Measurements from ENCODE around the gene CCL23.

The CCL23 gene, protein sequence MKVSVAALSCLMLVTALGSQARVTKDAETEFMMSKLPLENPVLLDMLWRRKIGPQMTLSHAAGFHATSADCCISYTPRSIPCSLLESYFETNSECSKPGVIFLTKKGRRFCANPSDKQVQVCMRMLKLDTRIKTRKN

DNA sequence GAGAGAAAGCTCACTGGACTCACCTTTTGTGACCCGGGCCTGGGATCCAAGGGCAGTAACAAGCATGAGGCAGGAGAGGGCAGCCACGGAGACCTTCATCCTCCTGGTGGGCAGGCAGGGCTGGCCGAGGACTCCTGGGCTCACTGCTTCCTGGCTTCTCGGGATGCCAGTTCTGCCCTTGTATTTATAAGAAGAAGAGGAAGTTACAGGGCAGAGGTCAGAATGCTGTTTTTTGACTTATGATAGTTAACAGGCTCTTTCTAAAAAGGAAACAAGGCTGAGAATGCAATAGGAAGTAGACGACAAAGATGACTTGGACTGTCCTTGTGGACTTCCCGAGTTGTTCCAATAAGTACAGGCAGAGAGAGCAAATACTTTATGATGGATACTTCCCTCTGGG, at the start of gene CCL23:
Gene CCL23, minus strand, starts transcription at position 174 of the 400 bp plus-strand sequence. Its CDS starts 75 bp downstream, at position 99.
- DNase-seq (ENCODE audit: low read depth, low spot score), result no peak
- no peaks in the 10 kb centered on the region for H3K27me3 ChIP-seq (ENCODE audit: control insufficient read depth, insufficient read depth, low read length)
- WGBS (ENCODE audit: insufficient coverage, insufficient read length), result no CpG with 5 or more reads among the region's 6 CpGs
- no peaks in the 10 kb centered on the region for H3K36me3 ChIP-seq (ENCODE audit: control insufficient read depth, insufficient read depth, low read length)
- H3K4me3 ChIP-seq (ENCODE audit: low read length), result no peak within 1 kb of the TSS
- H3K9me3 ChIP-seq (ENCODE audit: control insufficient read depth, insufficient read depth, low read length), result no peaks in the 10 kb centered on the region
- H3K4me1 ChIP-seq (ENCODE audit: control insufficient read depth, insufficient read depth, low read length), result no peaks in the 10 kb centered on the region
- H3K27ac ChIP-seq (ENCODE audit: low read length), result no peak within 1 kb of the TSS

DNA sequence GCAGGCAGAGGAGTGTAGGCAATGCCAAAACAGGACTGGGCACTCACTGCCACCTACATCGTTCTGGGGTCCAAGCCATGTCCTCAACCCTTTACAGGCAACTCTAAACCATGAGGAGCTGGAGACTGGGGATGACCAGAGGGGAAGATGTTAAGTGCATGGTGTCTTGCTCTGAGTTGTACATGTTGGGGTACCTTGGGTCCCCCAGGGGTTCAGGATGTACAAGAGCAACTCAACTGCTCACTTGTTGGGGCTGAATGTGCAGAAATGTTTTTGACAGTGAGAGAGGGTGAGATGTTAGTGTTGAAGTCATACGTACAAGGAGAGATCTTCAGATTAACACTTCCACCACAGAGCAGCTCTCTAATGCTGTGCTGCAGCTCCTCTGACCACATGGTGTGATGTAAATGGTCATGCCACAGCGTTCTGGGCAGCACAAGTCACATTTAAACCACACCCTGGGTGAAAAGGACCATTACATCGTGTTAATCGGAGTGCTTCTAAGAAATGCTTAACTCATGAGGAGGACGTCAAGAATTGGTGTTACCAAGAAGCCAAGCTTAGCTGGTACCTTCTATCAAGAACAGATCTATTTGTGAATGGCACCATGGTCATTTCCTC, 48.7 kb upstream of the CCL23 start:
- no peaks in the 10 kb centered on the region; the same call in 1 of the 2 replicates for H3K4me1 ChIP-seq (ENCODE audit: control insufficient read depth, insufficient read depth, low read length)
- no peak overlapping the region for H3K27ac ChIP-seq (ENCODE audit: low read length)
- H3K27me3 ChIP-seq (ENCODE audit: control insufficient read depth, insufficient read depth, low read length), result no peaks in the 10 kb centered on the region
- H3K36me3 ChIP-seq (ENCODE audit: control insufficient read depth, insufficient read depth, low read length), result no peaks in the 10 kb centered on the region
- H3K4me3 ChIP-seq (ENCODE audit: low read length), result no peak overlapping the region
- no peak for DNase-seq (ENCODE audit: low read depth, low spot score)
- no CpG with 5 or more reads among the region's 6 CpGs for WGBS (ENCODE audit: insufficient coverage, insufficient read length)
- no peaks in the 10 kb centered on the region for H3K9me3 ChIP-seq (ENCODE audit: control insufficient read depth, insufficient read depth, low read length)

DNA sequence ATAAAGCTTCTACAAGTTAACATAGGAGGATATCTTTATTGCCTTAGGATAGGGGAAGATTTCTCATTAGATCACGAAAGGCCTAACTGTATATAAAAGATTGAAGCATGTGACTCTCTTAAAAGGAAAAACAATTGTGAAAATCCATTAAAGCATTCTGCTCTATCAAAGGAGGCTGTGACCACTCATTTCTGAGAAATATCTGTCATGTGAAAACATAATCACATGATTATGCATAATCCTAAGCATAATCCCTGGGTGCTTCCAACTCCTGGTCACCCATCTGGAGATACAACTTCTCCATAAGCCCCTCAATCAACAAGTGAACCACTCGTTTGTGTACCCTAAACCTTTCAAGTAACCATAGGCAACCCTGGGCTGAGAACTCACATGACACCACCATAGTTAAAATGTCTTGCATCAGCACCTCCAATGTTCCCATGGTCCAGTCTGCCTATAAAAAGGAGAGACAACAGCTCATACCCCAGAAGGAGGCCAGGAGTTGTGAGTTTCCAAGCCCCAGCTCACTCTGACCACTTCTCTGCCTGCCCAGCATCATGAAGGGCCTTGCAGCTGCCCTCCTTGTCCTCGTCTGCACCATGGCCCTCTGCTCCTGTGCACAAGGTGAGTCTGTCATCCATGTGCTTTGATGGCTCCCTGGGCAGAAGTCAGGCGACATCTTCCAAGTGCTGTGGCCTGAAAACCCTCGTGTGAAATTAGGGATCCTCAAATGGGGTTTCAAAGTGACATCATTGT, 46.2 kb upstream of the CCL23 start, which contains the start of gene CCL18:
Gene CCL18, plus strand, starts transcription at position 487 of the 756 bp plus-strand sequence. Its CDS starts 71 bp downstream, at position 558.
- Histone ChIP-seq H3K27me3 (ENCODE audit: control insufficient read depth, insufficient read depth, low read length) (no peaks in the 10 kb centered on the region), H3K27ac (ENCODE audit: low read length) (no peak within 1 kb of the TSS), H3K9me3 (ENCODE audit: control insufficient read depth, insufficient read depth, low read length) (no peaks in the 10 kb centered on the region), H3K4me1 (ENCODE audit: control insufficient read depth, insufficient read depth, low read length) (no peaks in the 10 kb centered on the region; the same call in 1 of the 2 replicates), H3K4me3 (ENCODE audit: low read length) (no peak within 1 kb of the TSS; the same call in 1 of the 2 replicates), H3K36me3 (ENCODE audit: control insufficient read depth, insufficient read depth, low read length) (no peaks in the 10 kb centered on the region)
- no peak for DNase-seq (ENCODE audit: low read depth, low spot score)
- WGBS (ENCODE audit: insufficient coverage, insufficient read length), result no CpG with 5 or more reads among the region's 5 CpGs

DNA sequence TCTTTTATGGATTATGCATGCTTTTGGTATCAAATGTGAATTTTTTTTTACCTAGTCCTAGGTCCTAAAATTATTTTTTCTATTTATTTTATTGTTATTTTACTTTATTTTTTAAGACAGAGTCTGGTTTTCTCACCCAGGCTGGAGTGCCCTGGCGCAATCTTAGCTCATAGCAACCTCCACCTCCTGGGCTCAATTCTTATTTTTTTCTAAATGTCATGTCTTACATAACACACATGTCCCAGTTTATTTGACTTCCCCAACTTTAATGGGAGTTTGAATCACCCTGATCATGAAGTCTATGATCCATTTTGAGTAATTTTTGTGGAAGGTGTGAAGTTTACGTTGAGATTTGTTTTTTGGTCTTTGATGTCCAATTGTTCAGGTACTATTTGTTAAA, 43.0 kb upstream of the CCL23 start:
- Histone ChIP-seq H3K9me3 (ENCODE audit: control insufficient read depth, insufficient read depth, low read length) (no peaks in the 10 kb centered on the region), H3K4me1 (ENCODE audit: control insufficient read depth, insufficient read depth, low read length) (no peaks in the 10 kb centered on the region), H3K4me3 (ENCODE audit: low read length) (no peak overlapping the region), H3K27ac (ENCODE audit: low read length) (no peak overlapping the region), H3K27me3 (ENCODE audit: control insufficient read depth, insufficient read depth, low read length) (no peaks in the 10 kb centered on the region), H3K36me3 (ENCODE audit: control insufficient read depth, insufficient read depth, low read length) (no peaks in the 10 kb centered on the region)
- DNase-seq (ENCODE audit: low read depth, low spot score), result no peak
- 100% methylated on average over 1 of the region's 2 CpGs for WGBS (ENCODE audit: insufficient coverage, insufficient read length)

DNA sequence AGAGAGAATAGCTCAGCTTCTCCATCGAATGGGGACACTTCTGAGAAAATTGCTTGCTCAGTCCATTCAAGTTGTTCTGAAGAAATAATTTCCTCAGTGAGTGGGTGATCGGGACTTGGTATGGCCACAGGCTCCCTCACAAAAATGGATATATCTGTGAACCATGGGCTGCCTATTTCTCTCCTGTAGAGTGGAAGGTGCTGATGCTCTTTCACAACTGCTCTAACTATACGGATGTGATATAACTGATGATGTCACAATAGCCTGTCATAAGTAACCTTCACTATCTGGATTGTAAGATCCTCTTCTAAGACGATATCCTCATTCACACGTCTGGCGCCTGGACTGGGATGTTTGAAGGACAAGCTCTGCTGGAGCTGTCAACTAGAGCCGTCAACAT, 41.6 kb upstream of the CCL23 start:
- no peak for DNase-seq (ENCODE audit: low read depth, low spot score)
- Histone ChIP-seq H3K4me1 (ENCODE audit: control insufficient read depth, insufficient read depth, low read length) (no peaks in the 10 kb centered on the region), H3K36me3 (ENCODE audit: control insufficient read depth, insufficient read depth, low read length) (no peaks in the 10 kb centered on the region), H3K27ac (ENCODE audit: low read length) (no peak overlapping the region), H3K27me3 (ENCODE audit: control insufficient read depth, insufficient read depth, low read length) (no peaks in the 10 kb centered on the region), H3K4me3 (ENCODE audit: low read length) (no peak overlapping the region), H3K9me3 (ENCODE audit: control insufficient read depth, insufficient read depth, low read length) (no peaks in the 10 kb centered on the region)
- WGBS (ENCODE audit: insufficient coverage, insufficient read length), result no CpG with 5 or more reads among the region's 7 CpGs

DNA sequence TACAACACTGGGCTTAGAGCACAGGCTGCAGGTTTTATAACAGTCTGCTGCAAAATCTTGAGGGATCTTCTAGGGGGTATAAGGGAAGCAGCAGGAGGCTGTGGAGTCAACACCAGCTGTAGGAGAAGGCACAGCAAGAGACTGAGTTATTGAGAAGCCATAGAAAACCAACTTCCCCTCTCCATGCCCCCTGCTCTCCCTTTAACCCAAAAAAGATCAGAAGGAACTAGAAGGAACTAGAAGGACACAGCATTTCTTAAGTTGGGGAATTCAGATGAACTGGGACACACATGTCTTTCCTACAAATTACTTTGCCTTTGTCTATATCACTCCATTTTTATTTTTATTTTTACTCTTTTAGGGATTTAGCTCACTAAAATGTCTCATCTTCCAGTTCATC, 40.1 kb upstream of the CCL23 start:
- DNase-seq (ENCODE audit: low read depth, low spot score), result no peak
- Histone ChIP-seq H3K27me3 (ENCODE audit: control insufficient read depth, insufficient read depth, low read length) (no peaks in the 10 kb centered on the region), H3K36me3 (ENCODE audit: control insufficient read depth, insufficient read depth, low read length) (no peaks in the 10 kb centered on the region), H3K4me1 (ENCODE audit: control insufficient read depth, insufficient read depth, low read length) (no peaks in the 10 kb centered on the region), H3K4me3 (ENCODE audit: low read length) (no peak overlapping the region), H3K27ac (ENCODE audit: low read length) (no peak overlapping the region), H3K9me3 (ENCODE audit: control insufficient read depth, insufficient read depth, low read length) (no peaks in the 10 kb centered on the region)

DNA sequence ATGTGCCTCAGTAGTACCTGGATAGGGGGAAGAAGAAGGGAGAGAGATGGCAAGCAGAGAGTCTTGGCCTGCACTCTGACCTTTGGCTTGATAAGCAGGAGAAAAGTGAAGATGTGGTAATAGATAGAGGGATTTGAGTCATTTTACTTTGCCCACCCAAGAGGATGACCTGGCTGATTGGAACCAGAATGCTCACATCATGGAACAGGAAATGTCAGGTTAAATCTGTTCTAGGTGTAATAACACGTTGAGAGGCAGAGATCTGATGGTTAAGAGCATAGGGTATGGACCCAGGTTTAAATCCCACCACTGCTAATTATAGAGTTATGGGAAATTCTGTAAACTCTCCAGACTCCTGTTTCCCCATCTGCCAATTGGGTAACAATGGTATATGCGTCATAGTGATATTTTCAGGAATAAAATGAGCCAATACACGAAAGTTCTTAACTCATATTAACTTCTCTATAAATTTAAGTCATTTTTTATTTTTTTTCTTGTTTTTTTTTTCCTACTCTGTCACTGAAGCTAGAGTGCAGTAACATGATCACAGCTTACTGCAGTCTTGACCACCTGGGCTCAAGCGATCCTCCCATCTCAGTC, 38.2 kb upstream of the CCL23 start:
- no peaks in the 10 kb centered on the region for H3K27me3 ChIP-seq (ENCODE audit: control insufficient read depth, insufficient read depth, low read length)
- no peak overlapping the region for H3K27ac ChIP-seq (ENCODE audit: low read length)
- no peaks in the 10 kb centered on the region for H3K9me3 ChIP-seq (ENCODE audit: control insufficient read depth, insufficient read depth, low read length)
- H3K4me3 ChIP-seq (ENCODE audit: low read length), result no peak overlapping the region
- no peaks in the 10 kb centered on the region for H3K4me1 ChIP-seq (ENCODE audit: control insufficient read depth, insufficient read depth, low read length)
- WGBS (ENCODE audit: insufficient coverage, insufficient read length), result no CpG with 5 or more reads among the region's 4 CpGs
- no peak for DNase-seq (ENCODE audit: low read depth, low spot score)
- H3K36me3 ChIP-seq (ENCODE audit: control insufficient read depth, insufficient read depth, low read length), result no peaks in the 10 kb centered on the region

DNA sequence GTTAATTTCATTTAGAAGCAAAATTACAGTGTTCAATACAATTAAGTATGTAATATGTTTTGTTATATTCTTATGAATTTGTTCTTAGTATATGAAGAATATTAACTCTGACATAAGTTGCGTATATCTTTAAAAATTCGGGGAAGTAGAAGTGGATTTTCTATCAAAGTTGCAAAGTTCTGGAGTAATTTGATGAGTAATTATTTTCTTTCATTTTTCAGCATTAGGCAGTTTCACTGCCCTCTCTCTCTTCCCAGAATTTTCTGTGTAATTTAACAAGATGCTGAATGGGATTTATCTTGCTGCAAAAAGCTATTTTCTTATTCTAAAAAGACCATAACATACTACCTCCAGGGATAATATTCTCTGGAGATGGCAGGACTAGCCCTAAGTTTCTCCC, 37.4 kb upstream of the CCL23 start:
- no peak overlapping the region for H3K27ac ChIP-seq (ENCODE audit: low read length)
- no peak for DNase-seq (ENCODE audit: low read depth, low spot score)
- WGBS (ENCODE audit: insufficient coverage, insufficient read length), result 100% methylated on average over 1 of the region's 2 CpGs
- no peak overlapping the region for H3K4me3 ChIP-seq (ENCODE audit: low read length)
- H3K9me3 ChIP-seq (ENCODE audit: control insufficient read depth, insufficient read depth, low read length), result no peaks in the 10 kb centered on the region
- H3K4me1 ChIP-seq (ENCODE audit: control insufficient read depth, insufficient read depth, low read length), result no peaks in the 10 kb centered on the region
- H3K27me3 ChIP-seq (ENCODE audit: control insufficient read depth, insufficient read depth, low read length), result no peaks in the 10 kb centered on the region
- H3K36me3 ChIP-seq (ENCODE audit: control insufficient read depth, insufficient read depth, low read length), result no peaks in the 10 kb centered on the region

DNA sequence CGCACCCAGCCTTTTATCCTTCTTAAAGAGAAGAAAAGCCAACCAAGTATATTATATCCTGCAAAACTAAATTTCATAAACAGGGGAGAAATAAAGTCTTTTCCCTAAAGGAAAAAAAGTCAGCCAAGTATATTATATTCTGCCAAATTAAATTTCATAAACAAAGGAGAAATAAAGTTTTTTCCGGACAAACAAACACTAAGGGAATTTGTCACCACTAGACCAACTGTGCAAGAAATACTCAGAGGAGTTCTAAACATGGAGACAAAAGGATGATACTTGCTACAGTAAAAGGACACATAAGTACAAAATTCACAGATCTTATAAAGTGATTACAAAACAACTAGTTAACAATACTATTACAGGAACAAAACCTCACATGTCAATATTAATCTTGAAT, 31.9 kb upstream of the CCL23 start:
- DNase-seq (ENCODE audit: low read depth, low spot score), result no peak
- no peaks in the 10 kb centered on the region for H3K27me3 ChIP-seq (ENCODE audit: control insufficient read depth, insufficient read depth, low read length)
- H3K36me3 ChIP-seq (ENCODE audit: control insufficient read depth, insufficient read depth, low read length), result no peaks in the 10 kb centered on the region
- H3K4me3 ChIP-seq (ENCODE audit: low read length), result no peak overlapping the region
- no peak overlapping the region for H3K27ac ChIP-seq (ENCODE audit: low read length)
- no CpG with 5 or more reads among the region's 2 CpGs for WGBS (ENCODE audit: insufficient coverage, insufficient read length)
- no peaks in the 10 kb centered on the region for H3K9me3 ChIP-seq (ENCODE audit: control insufficient read depth, insufficient read depth, low read length)
- H3K4me1 ChIP-seq (ENCODE audit: control insufficient read depth, insufficient read depth, low read length), result no peaks in the 10 kb centered on the region

DNA sequence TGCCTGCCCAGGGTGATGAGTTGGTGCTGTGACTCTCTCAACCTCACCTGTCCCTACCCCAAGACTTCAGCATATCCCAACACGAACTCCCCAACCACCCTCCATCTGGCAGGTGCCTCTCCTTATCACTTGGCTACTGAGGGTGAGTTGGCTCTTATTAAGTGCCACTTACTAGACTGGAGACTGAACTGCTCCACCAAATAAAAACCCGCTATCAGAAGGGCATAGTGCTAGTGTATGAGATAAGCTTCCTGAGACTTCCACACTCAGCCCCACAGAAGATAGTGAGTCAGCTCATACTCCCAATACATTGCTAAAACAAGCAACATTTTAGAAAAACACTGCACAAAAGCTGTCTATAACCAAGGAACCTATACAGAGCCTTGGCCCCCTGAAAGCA, 30.3 kb upstream of the CCL23 start:
- Histone ChIP-seq H3K27ac (ENCODE audit: low read length) (no peak overlapping the region), H3K4me1 (ENCODE audit: control insufficient read depth, insufficient read depth, low read length) (no peaks in the 10 kb centered on the region), H3K4me3 (ENCODE audit: low read length) (no peak overlapping the region), H3K36me3 (ENCODE audit: control insufficient read depth, insufficient read depth, low read length) (no peaks in the 10 kb centered on the region), H3K27me3 (ENCODE audit: control insufficient read depth, insufficient read depth, low read length) (no peaks in the 10 kb centered on the region), H3K9me3 (ENCODE audit: control insufficient read depth, insufficient read depth, low read length) (no peaks in the 10 kb centered on the region)
- no CpG with 5 or more reads among the region's 2 CpGs for WGBS (ENCODE audit: insufficient coverage, insufficient read length)
- no peak for DNase-seq (ENCODE audit: low read depth, low spot score)

Measured in iPS DF 6.9 (cell line).